Esophagus squamous epithelium (tissue), 5 donors: ENCODE measurements around the gene PPP2R5A. TPM values are rescaled to one million over a fixed set of nuclear protein-coding genes. Genes with fewer than 3 reads are reported as not detected.

Experiments used
- DNase-seq: peaks from one replicate; lab custom pipeline; 2025; lab: John Stamatoyannopoulos, UW
- H3K27ac ChIP-seq, 4 donors: fragments of 200-600 bp; sonication (generic); one replicate each; pipeline ENCODE4 v1.5.1; 2016 to 2019; ENCODE audit warnings: mild to moderate bottlenecking in 1 of 4
- H3K27me3 ChIP-seq, 4 donors: fragments of 200-600 bp; sonication (generic); 1 replicate in 3 of 4; 2 replicates in 1 of 4; pipeline versions ENCODE4 v1.5.1 to v1.6.0; 2017 to 2021; ENCODE audit warnings: antibody characterized with exemption in 1 of 4
- H3K36me3 ChIP-seq, 3 donors: fragments of 200-600 bp; sonication (generic); one replicate each; pipeline ENCODE4 v1.5.1; 2016 to 2019
- H3K4me1 ChIP-seq, 3 donors: fragments of 200-600 bp; sonication (generic); one replicate each; pipeline ENCODE4 v1.5.1; 2017 to 2019
- H3K4me3 ChIP-seq, 4 donors: fragments of 200-600 bp; sonication (generic); 1 replicate in 3 of 4; 2 replicates in 1 of 4; pipeline ENCODE4 v1.5.1; 2016 to 2019; ENCODE audit warnings: mild to moderate bottlenecking in 2 of 4, moderate library complexity in 1 of 4
- H3K9me3 ChIP-seq, 3 donors: fragments of 200-600 bp; sonication (generic); one replicate each; pipeline ENCODE4 v1.5.1; 2016 to 2019
- CTCF ChIP-seq, 6 experiments: fragments of 450-650 bp in 4 of 6; fragments of 200-600 bp in 2 of 6; sonication (generic) in 2 of 6; IDR thresholded peaks; one replicate each; pipeline ENCODE4 v1.5.1; 2016 to 2019; ENCODE audit warnings: antibody characterized with exemption in 6 of 6, mild to moderate bottlenecking in 4 of 6, moderate library complexity in 4 of 6
- POLR2A ChIP-seq, 4 donors: fragments of 450-650 bp; IDR thresholded peaks; one replicate each; pipeline ENCODE4 v1.6.1; 2017; ENCODE audit warnings: antibody characterized with exemption in 4 of 4, mild to moderate bottlenecking in 4 of 4, moderate library complexity in 3 of 4
- WGBS, 2 donors: methylation state at CpG; one replicate each; pipeline ENCODE4 v1.1.5; 2018; 5-methylcytosine and 5-hydroxymethylcytosine counted together
- intact Hi-C: fragments of 100-400 bp; cut with DNase I; formaldehyde crosslinking; loops from one replicate; pipeline ENCODE4 v1.15.0; 2022
- total RNA-seq, 4 donors: library from RNA; depleted of rRNA; stranded (reverse); fragments of >200 nt; gene quantifications; one replicate each; pipeline ENCODE4 v1.1.0, GENCODE V29; 2016
- donor health status: DM: yes; HTN: yes; CAD: no.

Gene PPP2R5A
- total RNA-seq, 4 donors from 2014 or later = 57.5 to 78.8 (median 63.7) TPM

GRCh38 chr1:212244441-212244840, 40.8 kb upstream of the PPP2R5A start:
- DNase-seq = no peak
- peaks cover 1 to 51% (median 4%) of the 10 kb centered on the region in 3 donors for H3K4me1 ChIP-seq
- TF ChIP-seq CTCF (IDR thresholded peaks at IDR 0.05) = no peak
- TF ChIP-seq POLR2A (IDR thresholded peaks at IDR 0.05) = no peak
- H3K9me3 ChIP-seq = no peaks in the 10 kb centered on the region
- 75 to 92% methylated on average over 2 of the region's 2 CpGs for WGBS, 2 donors
- intact Hi-C loops = no loop called here
- no peaks in the 10 kb centered on the region for H3K36me3 ChIP-seq
- no peak overlapping the region for H3K4me3 ChIP-seq
- no peaks in the 10 kb centered on the region for H3K27me3 ChIP-seq
- no peak overlapping the region for H3K27ac ChIP-seq

DNA sequence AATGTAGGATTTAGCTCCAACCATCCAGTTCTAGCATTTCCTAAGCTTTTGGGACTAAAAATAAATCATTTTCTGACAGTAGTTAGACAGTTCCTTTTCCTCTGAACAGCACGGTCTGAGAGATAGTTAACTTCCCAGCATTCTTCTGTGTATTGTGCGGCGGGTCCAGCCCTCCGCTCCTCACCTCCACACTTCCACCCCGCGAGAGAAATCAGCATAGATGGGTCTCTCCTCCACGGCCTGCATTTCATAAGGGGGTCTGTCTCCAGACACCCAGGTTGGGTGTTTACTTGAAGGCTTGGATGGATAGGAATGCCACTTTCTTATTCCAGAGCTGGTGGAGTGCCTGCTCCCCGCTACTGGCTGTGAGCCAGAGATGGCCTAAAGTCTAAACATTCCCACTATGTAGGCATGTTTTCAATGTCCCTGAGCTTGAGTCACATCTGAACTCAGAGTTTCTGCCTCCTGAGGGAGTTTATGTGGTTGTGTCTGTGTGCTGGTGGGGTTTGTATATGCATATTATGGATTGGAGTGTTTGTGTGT, 38.0 kb upstream of the PPP2R5A start:
- 67 to 68% methylated on average over 5 to 8 of the region's 8 CpGs for WGBS, 2 donors
- DNase-seq = no peak
- H3K27me3 ChIP-seq = no peaks in the 10 kb centered on the region
- peak overlapping the region in 1 of 4 donors; percentile 15 for H3K4me3 ChIP-seq
- intact Hi-C loops = no loop called here
- peaks cover 0 to 25% (median 4%) of the 10 kb centered on the region in 3 donors for H3K4me1 ChIP-seq
- no peaks in the 10 kb centered on the region for H3K36me3 ChIP-seq
- no peaks in the 10 kb centered on the region for H3K9me3 ChIP-seq
- H3K27ac ChIP-seq = peak overlapping the region in 3 of 4 donors; percentile 38 to 62 (median 42)
- TF ChIP-seq CTCF (IDR thresholded peaks at IDR 0.05) = no peak
- TF ChIP-seq POLR2A (IDR thresholded peaks at IDR 0.05) = no peak

GRCh38 chr1:212247988-212248387, 37.2 kb upstream of the PPP2R5A start:
- no peaks in the 10 kb centered on the region for H3K9me3 ChIP-seq
- no peak for TF ChIP-seq CTCF (IDR thresholded peaks at IDR 0.05)
- TF ChIP-seq POLR2A (IDR thresholded peaks at IDR 0.05) = no peak
- 86 to 100% methylated on average over 1 of the region's 1 CpG for WGBS, 2 donors
- peaks cover 0 to 18% (median 0%) of the 10 kb centered on the region in 3 donors for H3K4me1 ChIP-seq
- DNase-seq = no peak
- H3K4me3 ChIP-seq = no peak overlapping the region
- intact Hi-C loops = no loop called here
- no peaks in the 10 kb centered on the region for H3K36me3 ChIP-seq
- peak overlapping the region in 2 of 4 donors; percentile 18 to 62 for H3K27ac ChIP-seq
- H3K27me3 ChIP-seq = no peaks in the 10 kb centered on the region

DNA sequence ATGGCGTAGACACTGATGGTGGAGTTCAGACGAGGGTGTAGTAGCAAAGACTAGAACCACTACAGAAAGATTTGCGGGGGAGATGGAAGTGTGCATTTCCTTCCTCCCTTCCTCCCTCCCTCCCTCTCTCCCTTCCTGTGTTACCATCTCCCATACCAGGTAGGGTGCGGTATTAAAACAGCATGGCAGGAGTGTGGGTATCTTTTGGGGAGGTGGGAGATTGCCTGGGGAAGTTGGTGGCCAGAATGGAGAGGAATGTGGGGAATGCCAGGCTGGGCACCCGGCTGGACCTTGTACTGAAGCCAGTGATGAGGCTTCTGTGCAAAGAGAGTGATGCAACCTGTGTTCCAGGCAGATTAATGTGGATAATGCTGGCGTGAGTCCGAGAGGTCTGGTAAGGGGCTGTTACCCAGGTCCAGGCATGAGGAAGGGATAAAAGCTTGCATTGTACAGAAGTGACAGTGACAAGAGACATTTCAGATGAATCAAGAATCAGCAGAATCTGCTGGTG, 30.3 kb upstream of the PPP2R5A start:
- TF ChIP-seq POLR2A (IDR thresholded peaks at IDR 0.05) = no peak
- TF ChIP-seq CTCF (IDR thresholded peaks at IDR 0.05) = no peak
- no peak overlapping the region for H3K4me3 ChIP-seq
- intact Hi-C loops = no loop called here
- 57 to 58% methylated on average over 7 of the region's 7 CpGs for WGBS, 2 donors
- H3K27me3 ChIP-seq = no peaks in the 10 kb centered on the region
- DNase-seq = no peak
- no peaks in the 10 kb centered on the region for H3K36me3 ChIP-seq
- no peak overlapping the region for H3K27ac ChIP-seq
- peaks cover 0 to 14% (median 6%) of the 10 kb centered on the region in 3 donors for H3K4me1 ChIP-seq
- H3K9me3 ChIP-seq = no peaks in the 10 kb centered on the region

DNA sequence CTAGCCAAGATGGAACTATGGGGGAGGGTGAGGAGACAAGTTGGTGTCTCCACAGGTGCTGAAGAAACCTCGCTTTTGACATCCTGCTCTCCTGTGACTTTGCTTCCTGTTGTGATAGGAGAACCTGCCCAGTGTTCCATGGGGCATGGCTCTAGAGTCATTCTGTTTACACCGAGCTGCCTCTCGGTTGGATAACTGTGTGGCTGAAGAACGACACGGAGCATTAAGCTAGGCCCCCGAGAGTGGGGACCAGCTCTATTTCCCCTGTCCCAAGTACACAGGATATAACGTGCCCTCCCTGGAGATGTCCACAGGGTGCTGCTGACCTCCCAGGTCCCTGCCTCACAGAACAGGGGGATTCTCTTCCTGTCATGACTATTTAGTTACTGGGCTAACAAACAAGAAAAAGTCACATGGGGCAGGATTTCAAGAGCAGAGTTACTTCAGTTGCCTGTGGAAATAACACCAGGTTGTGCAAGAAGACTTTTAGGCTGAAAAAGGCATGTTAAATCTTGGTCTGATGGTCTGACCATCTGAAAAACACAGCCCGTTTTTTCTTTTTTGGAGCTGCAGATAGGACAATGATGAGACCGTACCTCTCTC, 29.4 kb upstream of the PPP2R5A start:
- Histone ChIP-seq H3K4me1 (peaks cover 0 to 23% (median 9%) of the 10 kb centered on the region in 3 donors), H3K27ac (peak overlapping the region in 1 of 4 donors; percentile 30), H3K27me3 (no peaks in the 10 kb centered on the region), H3K36me3 (no peaks in the 10 kb centered on the region), H3K4me3 (no peak overlapping the region), H3K9me3 (no peaks in the 10 kb centered on the region)
- intact Hi-C loops = no loop called here
- DNase-seq = no peak
- 51 to 68% methylated on average over 4 to 7 of the region's 9 CpGs for WGBS, 2 donors
- no peak for TF ChIP-seq POLR2A (IDR thresholded peaks at IDR 0.05)
- no peak for TF ChIP-seq CTCF (IDR thresholded peaks at IDR 0.05)
